GM21825 (cell line): ENCODE measurements around the gene RBBP4.

Experiments used
- ATAC-seq: cut with Tn5 transposase; IDR thresholded peaks from one replicate; pipeline ENCODE4 v1.9.1; 2021; ENCODE audit warnings: mild to moderate bottlenecking, moderate library complexity; ENCODE audit not compliant: unreplicated experiment

The RBBP4 gene

GRCh38 chr1:32717503-32717902 is 66.5 kb downstream of the RBBP4 start:
- no peak for ATAC-seq

DNA sequence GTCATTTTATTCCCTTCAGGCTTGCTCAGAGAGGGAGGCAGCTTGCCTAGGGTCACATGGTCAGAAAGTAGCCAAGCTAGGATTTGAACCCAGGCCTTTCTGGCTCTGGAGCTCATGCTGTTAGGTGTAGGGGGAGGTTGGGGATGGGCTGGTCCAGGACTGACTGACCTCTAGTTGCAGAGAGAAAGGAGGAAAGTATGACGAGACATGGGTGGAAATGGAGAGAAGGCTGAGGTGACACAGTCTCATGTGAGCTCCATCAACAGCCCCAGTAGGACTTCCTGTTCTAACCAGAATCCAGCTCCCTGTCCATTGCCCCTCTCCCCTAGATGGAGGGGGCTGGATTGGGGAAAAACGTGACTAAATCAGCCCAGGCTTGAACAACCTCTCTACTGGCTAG is 67.0 kb downstream of the RBBP4 start:
- no peak for ATAC-seq

GRCh38 chr1:32718527-32718926 is 67.5 kb downstream of the RBBP4 start:
- ATAC-seq, result no peak

DNA sequence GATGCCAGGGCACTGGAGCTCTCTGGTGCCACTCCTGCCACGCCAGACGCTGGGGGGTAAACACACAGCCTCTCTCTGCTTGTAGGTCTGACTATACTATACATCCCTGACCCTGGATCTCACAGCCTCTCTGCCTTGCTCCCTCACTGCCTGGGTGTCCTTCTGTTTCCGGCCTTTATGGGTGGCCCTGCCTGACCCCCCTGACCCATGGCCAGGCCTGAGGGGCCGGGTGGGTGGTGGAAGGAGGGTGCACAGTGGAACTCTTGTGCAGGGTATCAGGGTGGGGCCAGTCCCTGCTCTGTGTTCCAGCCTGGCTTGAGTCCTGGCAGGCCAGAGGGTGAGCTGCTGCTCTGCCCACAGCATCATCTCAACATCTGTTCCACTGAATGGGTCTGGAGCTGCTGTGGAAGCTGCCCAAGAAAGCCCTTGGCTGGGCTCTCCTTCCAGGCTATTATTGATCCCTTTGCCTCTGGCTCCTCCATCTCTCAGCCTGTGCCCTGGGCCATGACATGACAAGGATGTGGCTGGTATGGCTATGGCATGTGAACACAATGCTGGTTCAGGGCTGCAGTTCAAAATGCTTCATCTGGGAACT is 68.8 kb downstream of the RBBP4 start:
- ATAC-seq, result no peak

- no peak for ATAC-seq
These were observed 73.9 kb downstream of the RBBP4 start for GRCh38 chr1:32724678-32725614.

- no peak for ATAC-seq
These were observed 74.6 kb downstream of the RBBP4 start for GRCh38 chr1:32725615-32725982.

DNA sequence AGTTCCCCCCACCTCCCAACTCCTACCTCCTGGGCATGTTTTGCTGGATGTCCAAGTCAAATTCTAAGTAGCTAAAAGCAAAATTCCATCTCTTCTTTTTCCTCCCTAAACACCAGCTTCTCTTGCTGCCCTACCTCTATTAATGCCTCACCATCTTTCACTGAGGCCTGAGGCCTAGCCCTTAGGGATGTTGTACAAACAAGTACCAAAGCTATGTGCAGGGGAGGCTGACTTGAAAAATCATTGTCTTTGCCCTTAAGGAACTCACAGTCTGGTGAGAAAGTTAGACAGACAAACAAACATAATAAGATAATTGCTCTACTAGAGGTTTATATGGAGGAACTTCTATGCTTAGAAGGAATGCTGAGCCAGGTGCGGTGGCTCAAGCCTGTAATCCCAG is 76.9 kb downstream of the RBBP4 start:
- ATAC-seq, result no peak

- ATAC-seq, result no peak
These were observed 77.5 kb downstream of the RBBP4 start for GRCh38 chr1:32728413-32729077.

DNA sequence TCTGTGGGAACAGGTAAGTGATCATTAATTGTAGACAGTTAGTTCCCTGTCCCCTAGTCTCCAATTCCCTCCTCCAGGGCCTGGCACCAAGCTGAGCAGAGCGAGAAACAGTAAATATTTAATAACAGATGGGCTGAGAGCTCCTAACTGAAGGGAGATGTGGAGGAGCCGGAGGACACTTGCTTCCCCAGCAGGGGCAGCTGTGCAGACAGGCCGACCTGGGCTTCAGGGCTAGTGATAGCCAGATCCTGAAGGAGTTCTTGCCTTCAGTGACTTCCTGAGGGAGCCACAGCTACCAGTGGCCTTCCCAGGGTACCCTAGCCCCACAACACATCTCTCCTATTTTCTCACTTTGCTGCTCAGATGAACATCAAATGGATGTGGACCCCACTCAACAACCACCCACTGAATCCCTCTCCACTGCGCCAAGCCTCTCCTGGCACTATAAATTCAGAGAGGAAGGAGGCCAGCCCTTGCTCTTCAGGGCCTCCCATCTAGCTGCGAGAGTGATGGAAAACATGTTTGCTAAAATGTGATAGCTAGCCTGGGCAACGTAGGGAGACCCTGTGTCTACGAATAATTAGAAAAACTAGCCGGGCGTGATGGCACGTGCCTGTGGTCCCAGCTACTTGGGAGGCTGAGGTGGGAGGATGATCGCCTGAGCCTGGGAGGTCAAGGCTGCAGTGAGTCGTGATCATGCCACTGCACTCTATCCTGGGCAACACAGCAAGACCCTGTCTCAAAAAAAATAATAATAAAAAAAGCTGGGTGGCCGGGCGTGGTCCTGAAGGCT is 78.4 kb downstream of the RBBP4 start:
- no peak for ATAC-seq

DNA sequence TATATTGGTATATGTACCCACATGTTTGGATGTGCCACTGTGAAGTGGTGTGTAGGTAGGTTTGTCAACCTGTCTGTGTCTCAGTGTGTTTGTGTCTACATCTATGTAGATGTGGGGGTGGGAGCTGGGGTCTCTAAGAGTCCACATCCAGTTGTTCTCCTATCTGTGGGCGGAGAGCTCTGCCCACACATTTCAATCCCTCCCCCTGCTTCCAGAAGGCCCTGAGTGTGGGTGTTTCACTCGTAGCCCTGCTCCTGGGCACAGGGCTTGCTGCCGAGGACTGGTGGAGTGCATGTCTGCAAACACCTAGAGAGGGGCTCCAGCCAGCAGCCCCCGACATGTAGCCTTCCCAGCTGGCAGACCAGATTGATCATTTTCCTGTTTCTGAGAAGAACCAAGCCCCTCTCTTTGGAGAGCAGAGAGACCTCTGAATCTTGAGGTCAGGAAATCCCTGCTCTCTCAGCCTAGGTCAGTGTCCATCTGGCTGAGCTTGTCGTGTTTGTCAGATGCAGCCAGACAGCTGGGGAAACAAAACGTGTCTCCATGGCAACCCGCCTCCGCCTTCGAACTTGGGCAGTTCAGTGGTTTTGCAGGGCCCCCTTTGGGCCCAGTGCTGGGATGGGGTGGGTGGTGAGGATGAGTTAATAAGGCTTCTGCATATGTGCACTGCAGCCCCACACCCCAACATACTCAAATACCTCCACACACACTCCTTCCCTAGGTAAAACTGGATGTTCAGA is 82.7 kb downstream of the RBBP4 start:
- ATAC-seq, result no peak
